HEK293 (cell line): Measurements from ENCODE around the gene THSD7A.
A peak's percentile ranks its signal among the peaks of the same experiment; 100 is the strongest.

Experiments
- CTCF ChIA-PET: fragments of 350-600 bp; formaldehyde crosslinking; extraction: SDS; loops from one replicate; lab custom pipeline; 2021; ENCODE audit warnings: antibody characterized with exemption; lab: Yijun Ruan, JAX
- POLR2A ChIA-PET: fragments of 300-600 bp; formaldehyde crosslinking; extraction: SDS; loops from one replicate; lab custom pipeline; 2020; ENCODE audit warnings: antibody characterized with exemption, inconsistent platforms; lab: Yijun Ruan, JAX
- H3K27ac ChIP-seq: fragments of 200-500 bp; sonication (Bioruptor generic); 2 replicates; pipeline ENCODE4 v1.5.1; 2014; ENCODE audit warnings: low read depth, low read length, control low read depth, inconsistent platforms; ENCODE audit errors: extremely low read depth
- H3K36me3 ChIP-seq, 2 experiments: fragments of 200-500 bp in 1 of 2; sonication (Bioruptor generic) in 1 of 2; 1 replicate in 1 of 2; 2 replicates in 1 of 2; pipeline ENCODE4 v1.5.1; 2014 to 2017; ENCODE audit warnings: inconsistent platforms in 2 of 2, low read length in 2 of 2; ENCODE audit not compliant: control insufficient read depth in 2 of 2, insufficient read depth in 1 of 2
- H3K4me1 ChIP-seq: fragments of 200-500 bp; sonication (Bioruptor generic); 2 replicates; pipeline ENCODE4 v1.5.1; 2014; ENCODE audit warnings: mild to moderate bottlenecking, low read length, inconsistent platforms; ENCODE audit not compliant: control insufficient read depth, insufficient read depth
- H3K4me3 ChIP-seq: 2 replicates; pipeline ENCODE4 v1.5.1; 2011; ENCODE audit warnings: low read depth, mild to moderate bottlenecking, control low read depth, low read length, moderate library complexity
- H3K9me3 ChIP-seq: fragments of 200-500 bp; sonication (Bioruptor generic); 2 replicates; pipeline ENCODE4 v1.5.1; 2014; ENCODE audit warnings: low read depth, low read length, inconsistent platforms; ENCODE audit not compliant: control insufficient read depth, insufficient read depth
- GFI1B ChIP-seq: fragments of 450-650 bp; formaldehyde crosslinking; IDR thresholded peaks from 2 replicates; pipeline ENCODE4 v1.5.1; 2016; ENCODE audit warnings: missing biosample characterization, missing genetic modification characterization
- IKZF3 ChIP-seq: fragments of 450-650 bp; IDR thresholded peaks from 2 replicates; pipeline ENCODE4 v1.5.0; 2018; ENCODE audit warnings: missing biosample characterization, mild to moderate bottlenecking, missing genetic modification characterization, moderate library complexity
- ZFHX2 ChIP-seq: fragments of 450-650 bp; formaldehyde crosslinking; conservative IDR thresholded peaks from 2 replicates; pipeline ENCODE4 v1.5.1; 2016; ENCODE audit warnings: missing biosample characterization, missing genetic modification characterization
- ZFP3 ChIP-seq: fragments of 450-650 bp; formaldehyde crosslinking; IDR thresholded peaks from 2 replicates; pipeline ENCODE4 v1.5.1; 2016; ENCODE audit warnings: low read depth, missing biosample characterization, missing genetic modification characterization
- ZNF211 ChIP-seq: fragments of 450-650 bp; formaldehyde crosslinking; IDR thresholded peaks from 2 replicates; pipeline ENCODE4 v1.5.1; 2016; ENCODE audit warnings: low read depth, missing biosample characterization, missing genetic modification characterization
- ZNF362 ChIP-seq: fragments of 450-650 bp; formaldehyde crosslinking; IDR thresholded peaks from 2 replicates; pipeline ENCODE4 v1.5.1; 2016; ENCODE audit warnings: missing biosample characterization, missing genetic modification characterization
- ZNF433 ChIP-seq: fragments of 450-650 bp; formaldehyde crosslinking; IDR thresholded peaks from 2 replicates; pipeline ENCODE4 v1.5.1; 2016; ENCODE audit warnings: missing biosample characterization, missing genetic modification characterization, low read depth
- ZNF529 ChIP-seq: fragments of 450-650 bp; formaldehyde crosslinking; IDR thresholded peaks from 2 replicates; pipeline ENCODE4 v1.5.1; 2017; ENCODE audit warnings: missing genetic modification characterization, missing biosample characterization; ENCODE audit not compliant: insufficient replicate concordance
- ZNF621 ChIP-seq: fragments of 450-650 bp; formaldehyde crosslinking; IDR thresholded peaks from 2 replicates; pipeline ENCODE4 v1.5.1; 2017; ENCODE audit warnings: missing biosample characterization, missing genetic modification characterization
- ZNF654 ChIP-seq: fragments of 450-650 bp; formaldehyde crosslinking; IDR thresholded peaks from 2 replicates; pipeline ENCODE4 v1.5.1; 2016; ENCODE audit warnings: low read depth, missing biosample characterization, missing genetic modification characterization
- ZNF660 ChIP-seq: fragments of 450-650 bp; IDR thresholded peaks from 2 replicates; pipeline ENCODE4 v1.5.1; 2018; ENCODE audit warnings: missing biosample characterization, mild to moderate bottlenecking, missing genetic modification characterization
- ZNF747 ChIP-seq: fragments of 450-650 bp; formaldehyde crosslinking; IDR thresholded peaks from 2 replicates; pipeline ENCODE4 v1.5.1; 2016; ENCODE audit warnings: missing biosample characterization, missing genetic modification characterization
- TF ChIP-seq, protein P1 (sequence below): fragments of 450-650 bp; formaldehyde crosslinking; IDR thresholded peaks from 2 replicates; pipeline ENCODE4 v1.5.1; 2016; ENCODE audit warnings: missing biosample characterization, missing genetic modification characterization
- TF ChIP-seq, protein P2 (sequence below): fragments of 450-650 bp; formaldehyde crosslinking; IDR thresholded peaks from 2 replicates; pipeline ENCODE4 v1.5.1; 2016; ENCODE audit warnings: missing biosample characterization, missing genetic modification characterization
- TF ChIP-seq, protein P3 (sequence below): fragments of 450-650 bp; formaldehyde crosslinking; IDR thresholded peaks from 2 replicates; pipeline ENCODE4 v1.5.1; 2016; ENCODE audit warnings: missing biosample characterization, missing genetic modification characterization
- TF ChIP-seq, protein P4 (sequence below): fragments of 450-650 bp; formaldehyde crosslinking; IDR thresholded peaks from 2 replicates; pipeline ENCODE4 v1.5.1; 2016; ENCODE audit warnings: missing biosample characterization, missing genetic modification characterization

Gene THSD7A

DNA sequence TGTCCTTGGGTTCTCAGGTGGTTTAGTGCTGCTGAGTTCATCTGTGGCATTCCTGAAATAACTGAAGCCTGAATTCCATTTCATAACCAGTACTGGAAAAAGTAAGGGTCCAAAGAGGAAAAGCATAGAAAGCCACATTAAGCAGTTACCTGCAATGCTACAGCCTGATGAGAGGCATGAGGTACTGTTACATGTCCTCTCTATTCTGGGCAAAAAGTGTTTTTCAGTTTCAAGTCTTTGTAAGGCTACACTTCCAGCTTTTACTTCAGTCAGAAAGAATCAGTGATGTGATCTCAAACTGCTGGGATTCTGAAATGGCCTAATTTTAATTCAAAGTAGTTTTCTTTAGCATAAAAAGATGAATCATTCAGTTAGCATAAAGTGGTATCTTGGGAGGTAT, 488.9 kb downstream of the THSD7A start (continued):
- TF ChIP-seq, protein P1, sequence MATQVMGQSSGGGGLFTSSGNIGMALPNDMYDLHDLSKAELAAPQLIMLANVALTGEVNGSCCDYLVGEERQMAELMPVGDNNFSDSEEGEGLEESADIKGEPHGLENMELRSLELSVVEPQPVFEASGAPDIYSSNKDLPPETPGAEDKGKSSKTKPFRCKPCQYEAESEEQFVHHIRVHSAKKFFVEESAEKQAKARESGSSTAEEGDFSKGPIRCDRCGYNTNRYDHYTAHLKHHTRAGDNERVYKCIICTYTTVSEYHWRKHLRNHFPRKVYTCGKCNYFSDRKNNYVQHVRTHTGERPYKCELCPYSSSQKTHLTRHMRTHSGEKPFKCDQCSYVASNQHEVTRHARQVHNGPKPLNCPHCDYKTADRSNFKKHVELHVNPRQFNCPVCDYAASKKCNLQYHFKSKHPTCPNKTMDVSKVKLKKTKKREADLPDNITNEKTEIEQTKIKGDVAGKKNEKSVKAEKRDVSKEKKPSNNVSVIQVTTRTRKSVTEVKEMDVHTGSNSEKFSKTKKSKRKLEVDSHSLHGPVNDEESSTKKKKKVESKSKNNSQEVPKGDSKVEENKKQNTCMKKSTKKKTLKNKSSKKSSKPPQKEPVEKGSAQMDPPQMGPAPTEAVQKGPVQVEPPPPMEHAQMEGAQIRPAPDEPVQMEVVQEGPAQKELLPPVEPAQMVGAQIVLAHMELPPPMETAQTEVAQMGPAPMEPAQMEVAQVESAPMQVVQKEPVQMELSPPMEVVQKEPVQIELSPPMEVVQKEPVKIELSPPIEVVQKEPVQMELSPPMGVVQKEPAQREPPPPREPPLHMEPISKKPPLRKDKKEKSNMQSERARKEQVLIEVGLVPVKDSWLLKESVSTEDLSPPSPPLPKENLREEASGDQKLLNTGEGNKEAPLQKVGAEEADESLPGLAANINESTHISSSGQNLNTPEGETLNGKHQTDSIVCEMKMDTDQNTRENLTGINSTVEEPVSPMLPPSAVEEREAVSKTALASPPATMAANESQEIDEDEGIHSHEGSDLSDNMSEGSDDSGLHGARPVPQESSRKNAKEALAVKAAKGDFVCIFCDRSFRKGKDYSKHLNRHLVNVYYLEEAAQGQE (tag by site-specific recombination): no peak

- Histone ChIP-seq H3K27ac (no peak overlapping the region), H3K4me1 (no peaks in the 10 kb centered on the region), H3K9me3 (no peaks in the 10 kb centered on the region)
- POLR2A ChIA-PET: no interaction called here
- TF ChIP-seq GFI1B (tag by site-specific recombination): no peak
- TF ChIP-seq, protein P2, sequence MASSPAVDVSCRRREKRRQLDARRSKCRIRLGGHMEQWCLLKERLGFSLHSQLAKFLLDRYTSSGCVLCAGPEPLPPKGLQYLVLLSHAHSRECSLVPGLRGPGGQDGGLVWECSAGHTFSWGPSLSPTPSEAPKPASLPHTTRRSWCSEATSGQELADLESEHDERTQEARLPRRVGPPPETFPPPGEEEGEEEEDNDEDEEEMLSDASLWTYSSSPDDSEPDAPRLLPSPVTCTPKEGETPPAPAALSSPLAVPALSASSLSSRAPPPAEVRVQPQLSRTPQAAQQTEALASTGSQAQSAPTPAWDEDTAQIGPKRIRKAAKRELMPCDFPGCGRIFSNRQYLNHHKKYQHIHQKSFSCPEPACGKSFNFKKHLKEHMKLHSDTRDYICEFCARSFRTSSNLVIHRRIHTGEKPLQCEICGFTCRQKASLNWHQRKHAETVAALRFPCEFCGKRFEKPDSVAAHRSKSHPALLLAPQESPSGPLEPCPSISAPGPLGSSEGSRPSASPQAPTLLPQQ (tag by site-specific recombination): no peak
- TF ChIP-seq, protein P3, sequence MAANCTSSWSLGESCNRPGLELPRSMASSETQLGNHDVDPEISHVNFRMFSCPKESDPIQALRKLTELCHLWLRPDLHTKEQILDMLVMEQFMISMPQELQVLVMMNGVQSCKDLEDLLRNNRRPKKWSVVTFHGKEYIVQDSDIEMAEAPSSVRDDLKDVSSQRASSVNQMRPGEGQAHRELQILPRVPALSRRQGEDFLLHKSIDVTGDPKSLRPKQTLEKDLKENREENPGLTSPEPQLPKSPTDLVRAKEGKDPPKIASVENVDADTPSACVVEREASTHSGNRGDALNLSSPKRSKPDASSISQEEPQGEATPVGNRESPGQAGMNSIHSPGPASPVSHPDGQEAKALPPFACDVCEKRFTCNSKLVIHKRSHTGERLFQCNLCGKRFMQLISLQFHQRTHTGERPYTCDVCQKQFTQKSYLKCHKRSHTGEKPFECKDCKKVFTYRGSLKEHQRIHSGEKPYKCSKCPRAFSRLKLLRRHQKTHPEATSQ (tag by site-specific recombination): no peak
- peak; percentile 74 for TF ChIP-seq ZNF654 (tag by site-specific recombination)
- TF ChIP-seq ZNF211 (tag by site-specific recombination): no peak
- no peak for TF ChIP-seq ZFP3 (tag by site-specific recombination)
- TF ChIP-seq, protein P4, sequence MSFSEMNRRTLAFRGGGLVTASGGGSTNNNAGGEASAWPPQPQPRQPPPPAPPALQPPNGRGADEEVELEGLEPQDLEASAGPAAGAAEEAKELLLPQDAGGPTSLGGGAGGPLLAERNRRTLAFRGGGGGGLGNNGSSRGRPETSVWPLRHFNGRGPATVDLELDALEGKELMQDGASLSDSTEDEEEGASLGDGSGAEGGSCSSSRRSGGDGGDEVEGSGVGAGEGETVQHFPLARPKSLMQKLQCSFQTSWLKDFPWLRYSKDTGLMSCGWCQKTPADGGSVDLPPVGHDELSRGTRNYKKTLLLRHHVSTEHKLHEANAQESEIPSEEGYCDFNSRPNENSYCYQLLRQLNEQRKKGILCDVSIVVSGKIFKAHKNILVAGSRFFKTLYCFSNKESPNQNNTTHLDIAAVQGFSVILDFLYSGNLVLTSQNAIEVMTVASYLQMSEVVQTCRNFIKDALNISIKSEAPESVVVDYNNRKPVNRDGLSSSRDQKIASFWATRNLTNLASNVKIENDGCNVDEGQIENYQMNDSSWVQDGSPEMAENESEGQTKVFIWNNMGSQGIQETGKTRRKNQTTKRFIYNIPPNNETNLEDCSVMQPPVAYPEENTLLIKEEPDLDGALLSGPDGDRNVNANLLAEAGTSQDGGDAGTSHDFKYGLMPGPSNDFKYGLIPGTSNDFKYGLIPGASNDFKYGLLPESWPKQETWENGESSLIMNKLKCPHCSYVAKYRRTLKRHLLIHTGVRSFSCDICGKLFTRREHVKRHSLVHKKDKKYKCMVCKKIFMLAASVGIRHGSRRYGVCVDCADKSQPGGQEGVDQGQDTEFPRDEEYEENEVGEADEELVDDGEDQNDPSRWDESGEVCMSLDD: no peak
- TF ChIP-seq, all 188 proteins: peak for 1
- Histone ChIP-seq H3K4me3 (no peak overlapping the region), H3K36me3 (no peaks in the 10 kb centered on the region)
- CTCF ChIA-PET: interaction anchor here (0.6 to 1.2 kb wide), 10 partner anchors 10 to 918 kb away, joined by 3 to 5 read pairs (median 3); no protein-coding TSS in a partner anchor
Observed at GRCh38 chr7:11341285-11341944, 490.6 kb downstream of the THSD7A start.

DNA sequence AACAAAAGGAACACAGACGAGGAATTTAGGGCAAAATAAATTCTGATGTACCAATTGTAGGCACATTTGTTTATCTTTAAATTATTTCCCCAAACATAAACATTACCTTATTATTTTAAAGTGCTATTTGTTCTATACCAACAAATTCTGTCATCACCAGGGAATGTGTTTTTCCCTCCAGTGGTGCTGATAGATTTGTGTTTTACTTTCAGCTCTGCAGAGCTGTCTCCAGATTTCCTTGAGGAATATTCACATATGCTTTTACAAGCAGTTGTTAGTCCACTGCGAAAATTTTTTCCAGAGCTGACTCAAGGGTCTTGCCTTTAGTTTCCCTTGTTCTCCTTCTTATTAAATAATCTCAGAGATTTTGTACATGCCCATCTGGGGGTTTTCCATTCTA, 495.6 kb downstream of the THSD7A start:
- POLR2A ChIA-PET: no interaction called here
- Histone ChIP-seq H3K36me3 (no peaks in the 10 kb centered on the region), H3K4me1 (no peaks in the 10 kb centered on the region), H3K27ac (no peak overlapping the region), H3K4me3 (no peak overlapping the region), H3K9me3 (no peaks in the 10 kb centered on the region)
- TF ChIP-seq IKZF3: no peak
- TF ChIP-seq ZNF747 (tag by site-specific recombination): no peak
- no peak for TF ChIP-seq ZNF660 (tag by site-specific recombination)
- no peak for TF ChIP-seq ZFHX2 (tag by site-specific recombination)
- no peak for TF ChIP-seq ZNF529
- TF ChIP-seq ZNF433 (tag by site-specific recombination): no peak
- TF ChIP-seq ZNF621 (tag by site-specific recombination): no peak
- TF ChIP-seq ZNF362 (tag by site-specific recombination): no peak
- CTCF ChIA-PET: no interaction called here
